MM.1S (cell line): ENCODE results near the gene PEAK1.

Experiments
- DNase-seq: peaks from one replicate; pipeline ENCODE4 v3.0.0-alpha.2; 2015
- H2AFZ ChIP-seq: fragments of 300-600 bp; sonication (generic); 2 replicates; pipeline ENCODE4 v1.6.0; 2016; ENCODE audit warnings: antibody characterized with exemption, low read length
- H3F3A ChIP-seq: fragments of 300-600 bp; sonication (generic); 2 replicates; pipeline ENCODE4 v1.6.1; 2016; ENCODE audit warnings: mild to moderate bottlenecking, antibody characterized with exemption, low read length, moderate library complexity, mixed read lengths; ENCODE audit not compliant: insufficient read depth
- H3K27ac ChIP-seq: fragments of 300-600 bp; sonication (generic); 2 replicates; pipeline ENCODE4 v1.5.1; 2016; ENCODE audit warnings: mild to moderate bottlenecking, low read length
- H3K27me3 ChIP-seq: fragments of 300-600 bp; sonication (generic); replicated peaks from 2 replicates; pipeline ENCODE4 v1.6.0; 2016; ENCODE audit warnings: low read length; ENCODE audit not compliant: insufficient read depth
- H3K36me3 ChIP-seq: fragments of 300-600 bp; sonication (generic); replicated peaks from 2 replicates; pipeline ENCODE4 v1.6.1; 2016; ENCODE audit warnings: mild to moderate bottlenecking, low read length, mixed read lengths; ENCODE audit not compliant: insufficient read depth
- H3K4me1 ChIP-seq: fragments of 300-600 bp; sonication (generic); 2 replicates; pipeline ENCODE4 v1.6.1; 2016; ENCODE audit warnings: low read length, mixed read lengths
- H3K4me2 ChIP-seq: fragments of 300-600 bp; sonication (generic); 2 replicates; pipeline ENCODE4 v1.6.0; 2016; ENCODE audit warnings: low read depth, low read length
- H3K4me3 ChIP-seq: fragments of 300-600 bp; sonication (generic); 2 replicates; pipeline ENCODE4 v1.5.1; 2016; ENCODE audit warnings: low read length, mixed read lengths
- H3K79me2 ChIP-seq: fragments of 300-600 bp; sonication (generic); 2 replicates; pipeline ENCODE4 v1.6.1; 2016; ENCODE audit warnings: mixed run types, low read length, mixed read lengths
- H3K9ac ChIP-seq: fragments of 300-600 bp; sonication (generic); 2 replicates; pipeline ENCODE4 v1.6.1; 2016; ENCODE audit warnings: low read length, mixed read lengths
- H3K9me2 ChIP-seq: fragments of 300-600 bp; sonication (generic); replicated peaks from 2 replicates; pipeline ENCODE4 v1.6.1; 2016; ENCODE audit warnings: mild to moderate bottlenecking, low read length, mixed read lengths; ENCODE audit not compliant: insufficient read depth
- H3K9me3 ChIP-seq: fragments of 300-600 bp; sonication (generic); replicated peaks from 2 replicates; pipeline ENCODE4 v1.6.1; 2016; ENCODE audit warnings: mild to moderate bottlenecking, low read length, mixed read lengths; ENCODE audit not compliant: insufficient read depth
- H4K20me1 ChIP-seq: fragments of 300-600 bp; sonication (generic); 2 replicates; pipeline ENCODE4 v1.6.1; 2016; ENCODE audit warnings: mild to moderate bottlenecking, low read length, moderate library complexity, mixed read lengths; ENCODE audit not compliant: insufficient read depth
- CTCF ChIP-seq: fragments of 300-600 bp; sonication (generic); IDR thresholded peaks from 2 replicates; pipeline ENCODE4 v1.5.1; 2016; ENCODE audit warnings: antibody characterized with exemption, low read length, mixed read lengths
- EZH2 ChIP-seq: fragments of 300-600 bp; sonication (generic); optimal IDR thresholded peaks from 2 replicates; pipeline ENCODE3; 2017; ENCODE audit warnings: low read depth, mild to moderate bottlenecking, antibody characterized with exemption, low read length, mixed read lengths
- EZH2phosphoT487 ChIP-seq: fragments of 300-600 bp; sonication (generic); IDR thresholded peaks from 2 replicates; pipeline ENCODE4 v1.6.1; 2018; ENCODE audit warnings: antibody characterized with exemption, low read length

The PEAK1 gene

GRCh38 chr15:77355321-77355720 lies 64.6 kb downstream of the PEAK1 start:
- Histone ChIP-seq H4K20me1 (no peaks in the 10 kb centered on the region), H3K9ac (no peak overlapping the region), H2AFZ (no peak overlapping the region), H3K9me3 (no peaks in the 10 kb centered on the region), H3F3A (peaks cover 8% of the 10 kb centered on the region), H3K4me3 (no peak overlapping the region), H3K27me3 (no peaks in the 10 kb centered on the region), H3K9me2 (no peaks in the 10 kb centered on the region), H3K4me2 (no peak overlapping the region), H3K27ac (no peak overlapping the region), H3K36me3 (no peaks in the 10 kb centered on the region), H3K79me2 (no peaks in the 10 kb centered on the region), H3K4me1 (peaks cover 16% of the 10 kb centered on the region)
- no peak for TF ChIP-seq EZH2phosphoT487
- no peak for TF ChIP-seq EZH2
- TF ChIP-seq CTCF = no peak
- no peak for DNase-seq

DNA sequence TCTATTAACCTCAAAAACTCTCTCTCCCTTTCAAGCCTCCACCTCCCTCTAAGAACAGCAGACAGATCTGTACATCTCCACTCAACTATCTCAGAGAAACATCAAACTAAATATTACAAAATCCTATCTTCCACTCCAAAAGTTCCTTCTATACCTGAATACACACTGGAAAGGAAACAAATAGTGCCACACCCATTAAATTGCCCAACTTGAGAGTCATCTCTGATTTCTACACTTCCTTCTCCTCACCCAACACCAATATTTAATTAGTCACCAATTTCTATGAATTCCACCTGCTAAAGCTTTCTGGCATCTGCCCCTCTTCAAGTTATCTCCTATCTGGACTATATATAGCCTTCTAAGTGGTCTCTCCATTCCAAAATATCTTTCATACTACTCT lies 65.8 kb downstream of the PEAK1 start:
- Histone ChIP-seq H4K20me1 (no peaks in the 10 kb centered on the region), H3K36me3 (no peaks in the 10 kb centered on the region), H3K27ac (no peak overlapping the region), H3K4me2 (0 out of 2 replicates have a peak overlapping the region, but pooled peaks have one; percentile 1), H3K9me2 (no peaks in the 10 kb centered on the region), H2AFZ (no peak overlapping the region), H3K4me1 (peaks cover 16% of the 10 kb centered on the region), H3F3A (peaks cover 8% of the 10 kb centered on the region), H3K79me2 (no peaks in the 10 kb centered on the region), H3K4me3 (no peak overlapping the region), H3K9me3 (no peaks in the 10 kb centered on the region), H3K9ac (no peak overlapping the region), H3K27me3 (no peaks in the 10 kb centered on the region)
- TF ChIP-seq CTCF (no peak), EZH2 (no peak), EZH2phosphoT487 (no peak)
- no peak for DNase-seq

- peaks cover 16% of the 10 kb centered on the region for H3K4me1 ChIP-seq
- H4K20me1 ChIP-seq = no peaks in the 10 kb centered on the region
- no peak overlapping the region for H3K9ac ChIP-seq
- H3K79me2 ChIP-seq = no peaks in the 10 kb centered on the region
- H3K9me3 ChIP-seq = no peaks in the 10 kb centered on the region
- no peaks in the 10 kb centered on the region for H3K9me2 ChIP-seq
- no peak overlapping the region for H2AFZ ChIP-seq
- no peaks in the 10 kb centered on the region for H3K36me3 ChIP-seq
- H3F3A ChIP-seq = peaks cover 8% of the 10 kb centered on the region
- peak overlapping the region; percentile 54 for H3K4me2 ChIP-seq
- DNase-seq = no peak
- H3K27me3 ChIP-seq = no peaks in the 10 kb centered on the region
- TF ChIP-seq EZH2 (no peak), CTCF (no peak), EZH2phosphoT487 (no peak)
- peak overlapping the region; percentile 15; the same call in 1 of the 2 replicates for H3K4me3 ChIP-seq
- H3K27ac ChIP-seq = peak overlapping the region; percentile 30; the same call in 1 of the 2 replicates
Measured at GRCh38 chr15:77352887-77353286, 67.0 kb downstream of the PEAK1 start.
